Medulla oblongata (tissue), 1 donor: Measurements from ENCODE around the gene PPP1R3G.
"Not testable (repeated sequence)": the region's sequence is repeated elsewhere in the genome, so short reads cannot be mapped to it uniquely, and the experiment has no call there.

Experiments used
- DNase-seq: peaks from one replicate; pipeline ENCODE4 v3.0.0-alpha.2; 2015; ENCODE audit errors: extremely low spot score

The PPP1R3G gene

GRCh38 chr6:5084781-5085647, at the start of gene PPP1R3G:
Gene PPP1R3G, plus strand, starts transcription at chr6:5085341. Its CDS starts 145 bp downstream, at chr6:5085486.
- peak; percentile 26 for DNase-seq

- DNase-seq: no peak
Measured at GRCh38 chr6:5036269-5036668, 48.9 kb upstream of the PPP1R3G start.

- no peak for DNase-seq
Measured at GRCh38 chr6:5041955-5042354, 43.2 kb upstream of the PPP1R3G start.

- no peak for DNase-seq
Measured at GRCh38 chr6:5042436-5042835, 42.7 kb upstream of the PPP1R3G start.

GRCh38 chr6:5044866-5045265, 40.3 kb upstream of the PPP1R3G start:
- no peak for DNase-seq

GRCh38 chr6:5045416-5045815, 39.7 kb upstream of the PPP1R3G start:
- DNase-seq: no peak

GRCh38 chr6:5046430-5046829, 38.7 kb upstream of the PPP1R3G start:
- no peak for DNase-seq

GRCh38 chr6:5050009-5050408, 35.1 kb upstream of the PPP1R3G start:
- DNase-seq: no peak

GRCh38 chr6:5051394-5051793, 33.7 kb upstream of the PPP1R3G start:
- no peak for DNase-seq

GRCh38 chr6:5053038-5053437, 32.1 kb upstream of the PPP1R3G start:
- DNase-seq: no peak

- no peak for DNase-seq
Measured at GRCh38 chr6:5053864-5054244, 31.3 kb upstream of the PPP1R3G start.

GRCh38 chr6:5054245-5054873, 30.8 kb upstream of the PPP1R3G start:
- no peak for DNase-seq

GRCh38 chr6:5055118-5055517, 30.0 kb upstream of the PPP1R3G start:
- DNase-seq: no peak

GRCh38 chr6:5058254-5058653, 26.9 kb upstream of the PPP1R3G start:
- no peak for DNase-seq

GRCh38 chr6:5059036-5059896, 25.9 kb upstream of the PPP1R3G start:
- no peak for DNase-seq

- DNase-seq: not testable (repeated sequence)
Measured at GRCh38 chr6:5060439-5060838, 24.7 kb upstream of the PPP1R3G start.

- no peak for DNase-seq
Measured at GRCh38 chr6:5061152-5061551, 24.0 kb upstream of the PPP1R3G start.

GRCh38 chr6:5063617-5064016, 21.5 kb upstream of the PPP1R3G start:
- DNase-seq: no peak

GRCh38 chr6:5066456-5067093, 18.6 kb upstream of the PPP1R3G start:
- DNase-seq: no peak

GRCh38 chr6:5067305-5067704, 17.8 kb upstream of the PPP1R3G start:
- DNase-seq: no peak

- DNase-seq: no peak
Measured at GRCh38 chr6:5068153-5068751, 16.9 kb upstream of the PPP1R3G start.
